ENCODE data around the gene ZNF394.
A peak's percentile ranks its signal among the peaks of the same experiment; 100 is the strongest.
"Not testable (repeated sequence)": the region's sequence is repeated elsewhere in the genome, so short reads cannot be mapped to it uniquely, and the experiment has no call there.

The ZNF394 gene

DNA sequence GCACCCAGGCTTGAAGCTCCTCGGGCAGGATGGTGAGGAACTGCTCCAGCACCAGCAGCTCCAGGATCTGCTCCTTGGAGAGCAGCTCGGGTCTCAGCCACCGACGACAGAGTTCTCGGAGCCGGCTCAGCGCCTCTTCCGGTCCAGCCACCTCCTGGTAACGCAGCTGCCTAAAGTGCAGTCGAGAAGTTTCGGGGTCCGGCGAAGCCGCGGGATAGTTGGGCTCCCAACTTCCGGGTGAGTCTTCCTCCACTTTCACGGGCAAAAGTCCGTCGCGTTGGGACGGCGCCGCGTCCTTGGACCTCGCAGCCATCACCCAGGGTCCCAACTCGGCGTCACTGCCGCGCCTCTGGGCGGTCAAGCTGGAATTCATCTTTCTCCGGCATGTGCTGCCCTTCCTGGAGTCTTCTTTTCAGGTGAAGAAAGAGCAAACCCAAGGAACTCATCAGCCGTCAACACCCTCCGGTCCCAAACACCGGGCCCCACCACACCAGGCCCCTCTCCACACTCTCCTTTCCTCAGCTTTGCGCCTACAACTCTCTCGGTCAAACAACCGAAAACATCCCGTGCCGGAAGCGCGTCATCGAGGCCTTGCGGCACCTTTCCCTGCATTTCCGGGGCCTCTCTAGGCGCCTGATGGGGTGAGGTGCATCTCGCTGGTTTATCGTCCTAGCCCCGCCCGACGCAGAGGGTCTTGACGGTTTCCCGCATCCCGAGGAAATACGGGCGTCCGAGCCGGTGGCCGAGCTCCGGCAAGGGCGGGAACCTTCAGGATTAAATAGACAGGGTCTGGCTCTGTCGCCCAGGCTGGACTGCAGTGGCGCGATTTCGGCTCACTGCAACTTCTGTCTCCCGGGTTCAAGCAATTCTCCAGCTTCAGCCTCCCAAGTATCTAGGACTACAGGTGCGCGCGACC lies at the start of gene ZNF394:
TSS of gene ZNF394 (minus strand) at position 561 of the 916 bp plus-strand sequence. CDS start at position 373, 188 bp downstream.
- DNase-seq (ENCODE audit: low spot score): peak; percentile 89

GRCh38 chr7:99549545-99549944 lies 49.5 kb upstream of the ZNF394 start:
- not testable (repeated sequence) for DNase-seq (ENCODE audit: low spot score)

- DNase-seq (ENCODE audit: low spot score): not testable (repeated sequence)
Measured at GRCh38 chr7:99545308-99545707, 45.2 kb upstream of the ZNF394 start.

DNA sequence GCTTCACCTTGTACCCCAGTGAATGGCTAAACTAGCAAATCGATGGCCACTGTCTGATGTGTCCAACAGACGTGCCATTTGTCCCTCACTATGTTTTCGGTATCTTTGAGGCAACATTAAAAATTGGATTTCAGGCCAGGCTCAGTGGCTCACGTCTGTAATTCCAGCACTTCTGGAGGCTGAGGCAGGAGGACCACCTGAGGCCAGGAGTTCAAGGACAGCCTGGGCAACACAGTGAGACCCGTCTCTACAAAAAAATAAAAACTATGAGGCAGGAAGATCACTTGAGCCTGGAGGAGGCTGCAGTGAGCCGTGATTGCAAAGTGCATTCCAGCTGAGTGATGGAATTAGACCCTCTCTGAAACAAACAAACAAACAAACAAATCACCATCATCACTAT lies 43.8 kb upstream of the ZNF394 start:
- DNase-seq (ENCODE audit: low spot score): no peak

GRCh38 chr7:99543081-99543671 lies 43.1 kb upstream of the ZNF394 start:
- no peak for DNase-seq (ENCODE audit: low spot score)

GRCh38 chr7:99541212-99541611 lies 41.1 kb upstream of the ZNF394 start:
- no peak for DNase-seq (ENCODE audit: low spot score)

- no peak for DNase-seq (ENCODE audit: low spot score)
Measured at GRCh38 chr7:99540542-99540941, 40.5 kb upstream of the ZNF394 start.

DNA sequence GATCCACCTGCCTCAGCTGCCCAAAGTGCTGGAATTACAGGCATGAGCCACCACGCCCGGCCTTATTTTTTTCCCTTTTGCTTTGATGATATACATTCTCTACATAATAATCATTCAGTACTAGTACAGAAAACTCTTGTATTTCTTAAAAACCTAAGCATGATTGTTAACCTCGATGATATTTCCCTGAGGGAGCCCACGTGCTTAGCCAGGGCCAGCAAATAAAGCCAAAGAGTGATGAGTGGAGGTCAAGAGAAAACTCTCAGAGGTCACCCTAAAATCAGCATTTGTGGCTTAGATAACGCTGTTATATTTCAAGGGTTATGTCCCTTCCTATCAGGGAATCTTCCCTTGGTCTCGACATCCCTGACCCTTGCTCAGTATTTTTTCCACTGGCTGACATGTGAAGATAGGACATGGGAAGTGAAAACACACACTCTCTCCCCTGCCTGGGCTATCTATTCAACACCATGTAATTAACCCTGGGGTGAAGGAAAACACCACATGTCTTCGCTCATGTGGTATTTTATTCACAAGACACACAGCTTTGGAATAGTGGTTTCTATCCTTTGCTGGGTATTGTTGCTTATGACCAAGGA lies 39.2 kb upstream of the ZNF394 start:
- no peak for DNase-seq (ENCODE audit: low spot score)

- no peak for DNase-seq (ENCODE audit: low spot score)
Measured at GRCh38 chr7:99535667-99536066, 35.6 kb upstream of the ZNF394 start.

DNA sequence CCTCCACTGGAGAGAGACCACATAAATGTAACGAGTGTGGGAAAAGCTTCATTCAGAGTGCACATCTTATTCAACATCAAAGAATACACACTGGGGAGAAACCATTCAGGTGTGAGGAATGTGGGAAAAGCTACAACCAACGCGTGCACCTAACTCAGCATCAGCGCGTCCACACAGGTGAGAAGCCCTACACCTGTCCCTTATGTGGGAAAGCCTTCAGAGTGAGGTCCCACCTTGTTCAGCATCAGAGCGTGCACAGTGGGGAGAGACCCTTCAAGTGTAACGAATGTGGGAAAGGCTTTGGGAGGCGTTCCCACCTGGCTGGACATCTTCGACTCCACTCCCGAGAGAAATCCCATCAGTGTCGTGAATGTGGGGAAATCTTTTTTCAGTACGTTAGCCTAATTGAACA lies 31.3 kb upstream of the ZNF394 start:
- DNase-seq (ENCODE audit: low spot score): no peak

DNA sequence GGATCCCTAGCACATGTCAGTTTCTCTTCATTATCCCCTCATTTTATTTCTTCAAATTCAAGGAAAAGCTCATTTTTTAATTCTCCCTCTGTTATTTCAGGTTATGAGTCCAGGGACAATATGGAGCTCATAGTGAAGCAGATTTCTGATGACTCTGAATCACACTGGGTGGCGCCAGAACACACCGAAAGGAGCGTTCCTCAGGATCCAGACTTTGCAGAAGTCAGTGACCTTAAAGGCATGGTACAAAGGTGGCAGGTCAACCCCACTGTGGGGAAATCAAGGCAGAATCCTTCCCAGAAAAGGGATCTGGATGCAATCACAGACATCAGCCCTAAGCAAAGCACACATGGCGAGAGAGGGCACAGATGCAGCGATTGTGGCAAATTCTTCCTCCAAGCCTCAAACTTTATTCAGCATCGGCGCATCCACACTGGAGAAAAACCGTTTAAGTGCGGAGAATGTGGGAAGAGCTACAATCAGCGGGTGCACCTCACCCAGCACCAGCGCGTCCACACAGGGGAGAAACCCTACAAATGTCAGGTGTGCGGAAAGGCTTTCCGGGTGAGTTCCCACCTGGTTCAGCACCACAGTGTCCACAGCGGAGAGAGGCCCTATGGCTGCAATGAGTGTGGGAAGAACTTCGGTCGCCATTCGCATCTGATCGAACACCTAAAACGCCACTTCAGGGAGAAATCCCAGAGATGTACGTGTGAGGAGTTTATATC lies 25.8 kb upstream of the ZNF394 start:
- no peak for DNase-seq (ENCODE audit: low spot score)

DNA sequence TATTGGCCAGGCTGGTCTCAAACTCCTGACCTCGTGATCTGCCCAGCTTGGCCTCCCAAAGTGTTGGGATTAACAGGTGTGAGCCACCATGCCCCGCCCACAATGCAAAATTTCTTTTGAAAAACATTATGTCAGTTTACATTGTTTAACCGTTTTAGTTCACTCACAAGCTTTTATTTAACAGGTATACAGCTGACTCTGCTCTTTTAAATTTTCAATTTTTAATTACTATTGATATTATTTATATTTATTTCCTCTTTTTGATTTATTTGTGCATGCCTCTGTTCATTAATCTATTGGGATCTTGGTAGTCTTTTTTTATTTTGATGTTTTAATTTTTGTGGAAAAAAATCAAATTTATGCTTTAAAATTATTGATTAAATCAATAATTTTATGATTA lies 21.3 kb upstream of the ZNF394 start:
- DNase-seq (ENCODE audit: low spot score): no peak

- no peak for DNase-seq (ENCODE audit: low spot score)
Measured at GRCh38 chr7:99514050-99514449, 14.0 kb upstream of the ZNF394 start.

DNA sequence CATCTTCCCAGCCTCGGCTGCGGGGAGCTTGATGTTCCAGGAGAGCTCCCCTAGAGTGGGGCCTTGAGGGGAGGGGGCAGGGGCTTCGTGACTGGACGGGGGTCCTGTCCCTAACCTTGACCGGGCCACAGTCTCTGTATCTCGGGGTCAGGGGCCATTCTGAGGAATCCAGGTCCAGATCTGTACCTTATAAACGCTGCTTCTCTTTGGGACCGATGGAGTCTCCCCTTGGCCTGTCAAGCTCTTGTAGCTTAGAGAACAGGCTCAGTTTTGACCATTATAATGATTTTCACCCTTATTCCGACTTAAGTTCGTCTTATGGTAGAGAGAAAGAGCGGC lies 5.2 kb upstream of the ZNF394 start:
- DNase-seq (ENCODE audit: low spot score): no peak

DNA sequence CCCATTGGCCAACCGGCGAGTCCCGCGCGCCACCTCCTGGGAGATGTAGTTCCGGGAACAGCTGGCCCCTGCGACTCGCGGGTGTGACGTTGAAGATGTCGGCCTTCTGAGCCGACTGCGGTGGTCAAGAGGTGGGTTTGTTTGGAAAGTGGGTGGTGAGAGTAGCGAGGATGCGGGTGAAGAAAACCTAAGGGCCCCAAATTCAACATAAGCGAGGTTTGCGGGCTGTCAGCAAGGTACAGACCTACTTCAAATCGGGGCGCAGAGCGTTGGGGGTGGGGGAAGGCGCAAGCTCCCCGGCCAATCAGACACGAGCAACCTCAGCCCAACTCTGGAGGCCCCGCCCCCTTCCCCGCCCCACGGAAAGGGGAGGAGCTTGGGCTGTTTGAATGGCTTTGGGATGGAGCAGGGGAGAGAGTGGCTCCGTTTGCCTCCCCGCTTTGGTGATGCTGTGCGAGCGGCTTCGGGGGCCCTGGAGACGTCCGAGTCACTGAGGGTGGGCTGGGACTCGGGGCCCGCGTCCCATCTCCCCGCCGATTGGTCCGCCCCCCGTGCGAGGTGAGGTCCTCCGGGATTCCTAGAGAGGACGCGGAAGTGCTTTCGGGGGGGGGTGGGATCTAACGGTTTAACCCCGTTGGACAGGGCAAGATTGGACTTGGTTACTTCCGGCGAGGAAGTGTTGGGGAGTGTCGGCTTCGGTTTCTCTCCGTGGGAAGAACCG lies 4.7 kb upstream of the ZNF394 start, which contains the start of gene ZKSCAN5:
TSS of gene ZKSCAN5 (plus strand) at position 60 of the 721 bp plus-strand sequence. CDS start 1,383 bp downstream, outside the sequence.
- peak; percentile 89 for DNase-seq (ENCODE audit: low spot score)

DNA sequence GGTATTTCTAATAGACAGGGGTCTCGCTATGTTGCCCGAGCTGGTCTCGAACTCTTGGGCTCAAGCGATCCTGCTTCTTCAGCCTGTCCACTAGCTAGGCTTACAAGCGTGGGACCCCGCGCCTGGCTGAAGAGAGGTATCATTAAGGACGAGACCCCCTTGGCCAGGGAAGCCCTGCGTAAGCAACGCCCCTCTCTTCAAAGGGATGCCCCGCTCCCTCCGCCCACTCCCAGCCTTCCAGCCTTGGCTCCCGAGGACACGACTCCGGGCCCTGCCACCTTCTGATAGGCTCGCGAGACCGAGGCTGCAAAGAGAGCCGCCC lies 4.2 kb upstream of the ZNF394 start:
- peak; percentile 96 for DNase-seq (ENCODE audit: low spot score)

DNA sequence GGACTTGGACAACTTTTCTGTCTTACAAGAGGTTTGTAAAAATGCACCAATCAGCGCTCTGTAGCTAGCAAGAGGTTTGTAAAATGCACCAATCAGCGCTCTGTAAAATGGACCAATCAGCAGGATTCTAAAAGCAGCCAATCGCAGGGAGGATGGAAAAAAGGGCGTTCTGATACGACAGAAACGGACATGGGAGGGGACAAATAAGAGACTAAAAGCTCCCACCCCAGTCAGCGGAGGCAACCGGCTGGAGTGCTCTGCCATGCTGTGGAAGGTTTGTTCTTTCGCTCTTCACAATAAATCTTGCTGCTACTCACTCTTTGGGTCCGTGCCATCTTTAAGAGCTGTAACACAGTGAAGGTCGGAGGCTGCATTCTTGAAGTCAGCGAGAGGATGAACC lies 1.2 kb upstream of the ZNF394 start:
- not testable (repeated sequence) for DNase-seq (ENCODE audit: low spot score)

- DNase-seq (ENCODE audit: low spot score): no peak
Measured at GRCh38 chr7:99500637-99501009, 542 bp upstream of the ZNF394 start.

- DNase-seq (ENCODE audit: low spot score): no peak
Measured at GRCh38 chr7:99499371-99499720, 735 bp downstream of the ZNF394 start.

DNA sequence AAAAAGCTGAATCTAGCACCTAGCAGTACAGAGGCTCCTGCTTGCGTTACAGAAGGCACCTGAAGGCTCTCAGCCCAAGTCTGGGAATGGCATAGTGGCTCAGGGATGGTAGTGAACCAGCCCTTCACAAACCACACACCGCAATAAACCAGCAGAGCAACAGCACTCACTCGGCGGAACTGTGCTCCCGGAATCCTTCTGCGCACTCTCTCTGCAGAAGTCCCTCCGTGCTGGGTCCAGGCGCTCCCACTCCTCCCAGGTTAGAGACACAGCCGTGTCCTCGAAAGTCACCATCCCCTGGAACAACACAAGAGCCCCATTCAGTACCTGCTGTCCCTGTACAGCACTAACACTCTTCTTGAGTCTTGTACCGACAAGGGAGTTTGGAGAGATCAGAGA lies 1.5 kb downstream of the ZNF394 start:
- DNase-seq (ENCODE audit: low spot score): no peak

DNA sequence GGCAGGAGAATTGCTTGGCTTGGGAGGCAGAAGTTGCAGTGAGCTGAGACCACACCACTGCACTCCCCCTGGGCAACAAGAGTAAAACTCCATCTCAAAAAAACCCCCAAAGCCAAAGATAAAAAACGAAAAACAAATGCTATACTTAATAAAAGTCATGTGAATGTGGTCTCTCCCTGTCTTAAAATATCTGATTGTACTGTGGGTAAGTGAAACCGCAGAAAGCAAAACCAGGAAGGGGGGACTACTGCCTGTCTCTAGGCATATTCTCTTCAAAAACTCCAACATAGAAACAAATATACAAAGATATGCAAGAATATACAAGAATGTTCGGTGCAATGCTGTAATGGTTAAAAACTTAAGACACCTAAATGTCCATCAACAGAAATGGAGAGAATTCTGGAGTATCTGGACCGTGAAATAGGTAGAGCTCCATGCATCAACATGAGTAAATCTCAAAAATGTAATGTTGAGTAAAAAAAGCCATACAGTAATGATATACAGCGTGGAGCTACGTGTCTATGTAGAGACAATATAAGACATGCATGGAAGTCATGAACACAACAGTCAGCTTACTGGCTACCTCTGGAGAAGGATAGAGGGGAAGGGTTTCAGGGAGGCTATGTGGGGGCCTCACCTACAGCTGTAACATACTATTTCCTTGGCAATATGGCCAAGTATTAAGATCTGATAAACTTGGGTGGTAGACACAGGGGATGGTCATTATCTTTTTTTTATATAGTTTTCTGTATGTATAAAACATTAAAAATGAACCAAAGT lies 2.1 kb downstream of the ZNF394 start:
- no peak for DNase-seq (ENCODE audit: low spot score)
